Measurements from ENCODE around the gene SNAPC1. TPM values are rescaled to one million over a fixed set of nuclear protein-coding genes. Genes with fewer than 3 reads are reported as not detected.
A peak's percentile ranks its signal among the peaks of the same experiment; 100 is the strongest.

The SNAPC1 gene
- total and polyA plus RNA-seq, 2 donors (not counting 3 experiments of a cell fraction or from before 2014, with no cell fraction given), result 12.7 to 14.3 TPM

GRCh38 chr14:61813096-61813606 lies 50.9 kb downstream of the SNAPC1 start:
- Histone ChIP-seq H3K27ac (ENCODE audit: insufficient read depth, low read depth, low read length) (no peak overlapping the region), H3K36me3 (ENCODE audit: control insufficient read depth in 2 of 2, extremely low read depth in 1 of 2, insufficient read depth in 2 of 2, low read length in 2 of 2) (no peaks in the 10 kb centered on the region), H3K9ac (replicated peaks; ENCODE audit: extremely low read depth, insufficient read depth, low read length) (peak overlapping the region; percentile 33), H3K9me1 (replicated peaks; ENCODE audit: control insufficient read depth, extremely low read depth, insufficient read depth, low read length) (no peaks in the 10 kb centered on the region), H3K4me3 (replicated peaks in 1 of 3; ENCODE audit: insufficient read depth in 1 of 3, low read depth in 1 of 3, low read length in 3 of 3) (peak overlapping the region in 2 of 3 experiments; percentile 37 to 44), H3K27me3 (ENCODE audit: control insufficient read depth in 2 of 2, insufficient read depth in 2 of 2, low read length in 2 of 2) (peaks cover 20 to 34% of the 10 kb centered on the region in 2 experiments), H3K79me2 (ENCODE audit: control insufficient read depth, insufficient read depth, low read length) (no peaks in the 10 kb centered on the region), H3K4me2 (ENCODE audit: insufficient read depth, low read length) (peak overlapping the region; percentile 69), H4K20me1 (replicated peaks; ENCODE audit: control insufficient read depth, extremely low read depth, insufficient read depth, low read length) (no peaks in the 10 kb centered on the region), H2AFZ (ENCODE audit: low read depth, low read length) (peak overlapping the region; percentile 85), H3K4me1 (ENCODE audit: control insufficient read depth, extremely low read depth, insufficient read depth, low read length) (peaks cover 3% of the 10 kb centered on the region), H3K9me3 (replicated peaks; ENCODE audit: control insufficient read depth, insufficient read depth, low read length) (no peaks in the 10 kb centered on the region)
- FAIRE-seq (no peak), DNase-seq (ENCODE audit: low read depth, low spot score) (no peak)
- CTCF ChIA-PET, result interaction anchor here (1.2 kb wide), 1 partner anchor 20 kb away, joined by 4 read pairs; no protein-coding TSS in a partner anchor
- intact Hi-C loops (cut with micrococcal nuclease) (no loop called here), dilution Hi-C loops (cut with MboI; ENCODE audit: extremely low pct_ligation_motif_present, low sequenced_read_pairs) (no loop called here)
- no TSS peak for BruUV-seq (replicated peaks)
- TF ChIP-seq MAX (IDR thresholded peaks at IDR 0.05; ENCODE audit: insufficient read depth, insufficient read length), result no peak
- no peak for TF ChIP-seq MYC (IDR thresholded peaks at IDR 0.05; ENCODE audit: low read depth, low read length)
- no peak for TF ChIP-seq GATA2 (IDR thresholded peaks at IDR 0.05; ENCODE audit: insufficient read depth, insufficient read length, low read depth, low read length)
- no peak for TF ChIP-seq JUN (IDR thresholded peaks at IDR 0.05; ENCODE audit: borderline replicate concordance, insufficient read depth, insufficient read length, low read depth)
- POLR2A ChIA-PET, result no interaction called here

- CTCF ChIA-PET, result no interaction called here
- no peak for FAIRE-seq
These were observed 60.2 kb downstream of the SNAPC1 start for GRCh38 chr14:61822458-61822857.

More at GRCh38 chr14:61822458-61822857, 60.2 kb downstream of the SNAPC1 start:
- H3K4me2 ChIP-seq (ENCODE audit: insufficient read depth, low read length), result no peak overlapping the region
- dilution Hi-C loops (cut with MboI; ENCODE audit: extremely low pct_ligation_motif_present, low sequenced_read_pairs), result no loop called here
- TF ChIP-seq FOS (IDR thresholded peaks at IDR 0.05; ENCODE audit: borderline replicate concordance, insufficient read depth, low read length) (no peak), MYC (IDR thresholded peaks at IDR 0.05; ENCODE audit: low read depth, low read length) (no peak), EZH2 (IDR thresholded peaks at IDR 0.05; ENCODE audit: borderline replicate concordance, low read depth, low read length, severe bottlenecking) (no peak), POLR2A (IDR thresholded peaks at IDR 0.05; ENCODE audit: low read depth, low read length) (no peak), POLR2AphosphoS5 (IDR thresholded peaks at IDR 0.05; ENCODE audit: insufficient read depth, low read depth, low read length) (no peak), CTCF (IDR thresholded peaks at IDR 0.05; ENCODE audit: extremely low read depth in 1 of 2, insufficient read depth in 1 of 2, low read depth in 1 of 2, low read length in 2 of 2) (no peak), JUN (IDR thresholded peaks at IDR 0.05; ENCODE audit: borderline replicate concordance, insufficient read depth, insufficient read length, low read depth) (no peak), GATA2 (IDR thresholded peaks at IDR 0.05; ENCODE audit: insufficient read depth, insufficient read length, low read depth, low read length) (no peak), MAX (IDR thresholded peaks at IDR 0.05; ENCODE audit: insufficient read depth, insufficient read length) (no peak)
- H3K27me3 ChIP-seq (ENCODE audit: control insufficient read depth in 2 of 2, insufficient read depth in 2 of 2, low read length in 2 of 2), result peaks cover 6% of the 10 kb centered on the region in 2 experiments
- no peaks in the 10 kb centered on the region for H3K9me1 ChIP-seq (replicated peaks; ENCODE audit: control insufficient read depth, extremely low read depth, insufficient read depth, low read length)
- H3K9me3 ChIP-seq (replicated peaks; ENCODE audit: control insufficient read depth, insufficient read depth, low read length), result no peaks in the 10 kb centered on the region
- no peak overlapping the region for H2AFZ ChIP-seq (ENCODE audit: low read depth, low read length)
- no peak overlapping the region for H3K9ac ChIP-seq (replicated peaks; ENCODE audit: extremely low read depth, insufficient read depth, low read length)
- no peaks in the 10 kb centered on the region for H3K79me2 ChIP-seq (ENCODE audit: control insufficient read depth, insufficient read depth, low read length)
- no peak for DNase-seq (ENCODE audit: low read depth, low spot score)
- intact Hi-C loops (cut with micrococcal nuclease), result no loop called here
- no peaks in the 10 kb centered on the region for H3K4me1 ChIP-seq (ENCODE audit: control insufficient read depth, extremely low read depth, insufficient read depth, low read length)
- POLR2A ChIA-PET, result interaction anchor here (0.6 kb wide), 1 partner anchor 262 kb away, joined by 3 read pairs; no protein-coding TSS in a partner anchor
- no peak overlapping the region for H3K27ac ChIP-seq (ENCODE audit: insufficient read depth, low read depth, low read length)
- no peaks in the 10 kb centered on the region for H4K20me1 ChIP-seq (replicated peaks; ENCODE audit: control insufficient read depth, extremely low read depth, insufficient read depth, low read length)
- no peak overlapping the region for H3K4me3 ChIP-seq (replicated peaks in 1 of 3; ENCODE audit: insufficient read depth in 1 of 3, low read depth in 1 of 3, low read length in 3 of 3)
- H3K36me3 ChIP-seq (ENCODE audit: control insufficient read depth in 2 of 2, extremely low read depth in 1 of 2, insufficient read depth in 2 of 2, low read length in 2 of 2), result no peaks in the 10 kb centered on the region
- BruUV-seq (replicated peaks), result no TSS peak

Data from endothelial cell of umbilical vein (primary cell).